IMR-90 (cell line): Measurements from ENCODE around the gene PRR22.

ENCODE experiments used
- CTCF ChIP-seq: conservative IDR thresholded peaks from 2 replicates; pipeline ENCODE4 v1.5.1; 2012; ENCODE audit warnings: mild to moderate bottlenecking, low read depth, low read length, improper control_type of control experiment
- MXI1 ChIP-seq: IDR thresholded peaks from 2 replicates; pipeline ENCODE4 v1.6.1; 2012; ENCODE audit warnings: low read depth, mild to moderate bottlenecking, low read length, moderate library complexity, borderline replicate concordance
- RCOR1 ChIP-seq: IDR thresholded peaks from 2 replicates; pipeline ENCODE4 v1.6.1; 2012; ENCODE audit warnings: mild to moderate bottlenecking, low read length, improper control_type of control experiment; ENCODE audit not compliant: insufficient replicate concordance
- SMC3 ChIP-seq: fragments of 150-350 bp; IDR thresholded peaks from 2 replicates; pipeline ENCODE4 v1.6.1; 2016; ENCODE audit warnings: low read depth, mild to moderate bottlenecking, antibody characterized with exemption, low read length, moderate library complexity

DNA sequence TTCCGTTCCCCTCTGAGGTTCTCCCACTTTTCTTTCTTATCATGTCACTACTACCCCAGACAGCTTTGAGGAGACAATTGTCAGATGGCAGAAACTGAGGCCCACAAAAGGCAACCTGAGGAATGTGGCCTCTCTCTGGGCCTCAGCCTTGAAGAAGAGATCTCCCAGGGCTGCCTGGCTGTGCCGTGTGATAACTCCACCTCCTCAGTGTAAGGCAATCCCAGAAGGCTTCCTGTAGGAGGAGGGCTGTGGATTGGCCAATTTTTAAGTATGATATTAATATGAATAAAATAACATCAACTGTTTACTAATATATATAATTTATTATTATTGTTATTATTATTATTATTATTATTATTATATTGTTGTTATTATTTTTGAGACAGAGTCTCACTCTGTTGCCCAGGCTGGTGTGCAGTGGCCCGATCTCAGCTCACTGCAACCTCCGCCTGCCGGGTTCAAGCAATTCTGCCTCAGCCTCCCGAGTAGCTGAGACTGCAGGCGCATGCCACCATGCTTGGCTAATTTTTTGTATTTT, 10.9 kb upstream of the PRR22 start:
- no peak for TF ChIP-seq MXI1
- TF ChIP-seq RCOR1 = no peak
- TF ChIP-seq CTCF = no peak
- no peak for TF ChIP-seq SMC3
